HEK293 (cell line): Measurements from ENCODE around the gene ZBTB20.

ENCODE experiments used
- BCL6B ChIP-seq: fragments of 450-650 bp; formaldehyde crosslinking; IDR thresholded peaks from 2 replicates; pipeline ENCODE4 v1.5.1; 2017; ENCODE audit warnings: missing biosample characterization, missing genetic modification characterization
- ZNF274 ChIP-seq, 2 experiments: fragments of 200-500 bp in 1 of 2; fragments of 450-650 bp in 1 of 2; sonication (Bioruptor generic) in 1 of 2; formaldehyde crosslinking in 1 of 2; IDR thresholded peaks; 2 replicates each; pipeline versions ENCODE4 v1.5.1 to v1.6.1; 2014 to 2016; ENCODE audit warnings: borderline replicate concordance in 1 of 2, inconsistent platforms in 1 of 2, low read length in 1 of 2, missing biosample characterization in 1 of 2, missing genetic modification characterization in 1 of 2

DNA sequence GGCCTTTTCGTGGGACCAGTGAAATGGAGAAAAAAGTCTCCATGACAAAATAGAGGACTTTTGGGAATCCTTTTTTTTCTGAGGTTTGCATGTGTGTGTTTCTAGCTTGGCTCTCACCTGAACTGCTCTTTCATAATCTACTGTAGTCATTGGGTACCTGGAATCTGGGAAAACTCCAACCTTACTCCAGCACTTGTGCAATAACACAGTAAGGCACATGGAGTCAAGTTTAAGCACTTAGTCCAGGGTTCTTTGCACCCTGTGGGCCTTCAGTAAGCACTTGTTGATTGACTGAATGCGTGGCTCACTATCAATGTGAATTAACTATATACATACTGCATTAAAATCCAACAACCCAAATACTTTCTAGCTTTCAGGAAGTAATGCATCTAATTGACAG, 299.5 kb downstream of the ZBTB20 start:
- TF ChIP-seq BCL6B (tag by site-specific recombination) = no peak
- TF ChIP-seq ZNF274 (IDR thresholded peaks at IDR 0.05; ENCODE audit: low read length) = no peak
- TF ChIP-seq ZNF274 (tag by site-specific recombination; IDR thresholded peaks at IDR 0.05; ENCODE audit: borderline replicate concordance) = no peak
